ENCODE results near the gene ZNF789. TPM values are rescaled to one million over a fixed set of nuclear protein-coding genes. Genes with fewer than 3 reads are reported as not detected.

The ZNF789 gene
- polyA plus RNA-seq, 1 donor from 2014 or later, result 4.4 TPM

- Mint-ChIP-seq H3K27me3 (peaks cover 2% of the 10 kb centered on the region), H3K27ac (peak overlapping the region; percentile 93 to 100 (median 98)), H3K4me1 (peaks cover 18 to 24% (median 23%) of the 10 kb centered on the region in 3 donors), H3K9me3 (no peaks in the 10 kb centered on the region), H3K36me3 (peaks cover 4% of the 10 kb centered on the region), H3K4me3 (peak overlapping the region; percentile 95 to 100 (median 100))
Measured at GRCh38 chr7:99505324-99505662, 32.6 kb downstream of the ZNF789 start.

- H3K36me3 Mint-ChIP-seq, result peaks cover 13% of the 10 kb centered on the region
- H3K27me3 Mint-ChIP-seq, result no peaks in the 10 kb centered on the region
- peak overlapping the region in 1 of 4 donors; percentile 41 for H3K4me3 Mint-ChIP-seq
- H3K4me1 Mint-ChIP-seq, result peaks cover 5 to 11% (median 7%) of the 10 kb centered on the region in 3 donors
- no peaks in the 10 kb centered on the region for H3K9me3 Mint-ChIP-seq
- no peak overlapping the region for H3K27ac Mint-ChIP-seq
Measured at GRCh38 chr7:99514050-99514449, 41.4 kb downstream of the ZNF789 start.

- peaks cover 0 to 9% (median 2%) of the 10 kb centered on the region in 3 donors for H3K4me1 Mint-ChIP-seq
- no peak overlapping the region for H3K27ac Mint-ChIP-seq
- H3K9me3 Mint-ChIP-seq, result no peaks in the 10 kb centered on the region
- no peaks in the 10 kb centered on the region for H3K27me3 Mint-ChIP-seq
- H3K4me3 Mint-ChIP-seq, result no peak overlapping the region
- H3K36me3 Mint-ChIP-seq, result peaks cover 11% of the 10 kb centered on the region
Measured at GRCh38 chr7:99521399-99521798, 48.7 kb downstream of the ZNF789 start.

GRCh38 chr7:99525713-99526440 lies 53.2 kb downstream of the ZNF789 start:
- Mint-ChIP-seq H3K36me3 (peaks cover 14% of the 10 kb centered on the region), H3K27ac (no peak overlapping the region)

GRCh38 chr7:99531354-99531765 lies 58.7 kb downstream of the ZNF789 start:
- Mint-ChIP-seq H3K27ac (no peak overlapping the region), H3K27me3 (no peaks in the 10 kb centered on the region), H3K4me3 (peak overlapping the region in 2 of 4 donors; percentile 12 to 70), H3K4me1 (peaks cover 0 to 3% (median 0%) of the 10 kb centered on the region in 3 donors), H3K36me3 (peaks cover 30% of the 10 kb centered on the region), H3K9me3 (peaks cover 14 to 24% (median 23%) of the 10 kb centered on the region in 3 donors)

More at GRCh38 chr7:99525713-99526440, 53.2 kb downstream of the ZNF789 start:
- Mint-ChIP-seq H3K27me3 (no peaks in the 10 kb centered on the region), H3K4me1 (peaks cover 0 to 9% (median 1%) of the 10 kb centered on the region in 3 donors), H3K9me3 (peaks cover 2 to 11% (median 9%) of the 10 kb centered on the region in 3 donors), H3K4me3 (no peak overlapping the region)

- Mint-ChIP-seq H3K27me3 (no peaks in the 10 kb centered on the region), H3K9me3 (peaks cover 18 to 34% (median 20%) of the 10 kb centered on the region in 3 donors), H3K4me3 (no peak overlapping the region), H3K36me3 (peaks cover 19% of the 10 kb centered on the region), H3K4me1 (peaks cover 0 to 1% (median 0%) of the 10 kb centered on the region in 3 donors), H3K27ac (no peak overlapping the region)
Measured at GRCh38 chr7:99535667-99536066, 63.0 kb downstream of the ZNF789 start.

Other genes starting within 250 kb of the ZNF789 start
- not detected for gene MYH16, start 200.1 kb upstream of the ZNF789 start, polyA plus RNA-seq
- gene ARPC1A, start 147.0 kb upstream of the ZNF789 start, polyA plus RNA-seq, result 81.5 TPM
- gene ARPC1B, start 98.2 kb upstream of the ZNF789 start, polyA plus RNA-seq, result 728 TPM
- 33.8 TPM for gene PDAP1, start 64.3 kb upstream of the ZNF789 start, polyA plus RNA-seq
- gene BUD31, start 63.9 kb upstream of the ZNF789 start, polyA plus RNA-seq, result 162 TPM
- gene PTCD1, start 34.1 kb upstream of the ZNF789 start, polyA plus RNA-seq, result 5.5 TPM
- 28.7 TPM for gene CPSF4, start 33.9 kb upstream of the ZNF789 start, polyA plus RNA-seq
- 453 TPM for gene ATP5MF, start 6.7 kb upstream of the ZNF789 start, polyA plus RNA-seq
- gene ZNF394, start 27.4 kb downstream of the ZNF789 start, polyA plus RNA-seq, result 53.3 TPM
- 5.4 TPM for gene ZKSCAN5, start 31.8 kb downstream of the ZNF789 start, polyA plus RNA-seq
- 4.5 TPM for gene FAM200A, start 79.2 kb downstream of the ZNF789 start, polyA plus RNA-seq
- gene ZNF655, start 85.8 kb downstream of the ZNF789 start, polyA plus RNA-seq, result 66.9 TPM
- gene TMEM225B, start 125.4 kb downstream of the ZNF789 start, polyA plus RNA-seq, result 1.6 TPM
- gene ZSCAN25, start 144.1 kb downstream of the ZNF789 start, polyA plus RNA-seq, result 11.8 TPM
- gene CYP3A5, start 207.1 kb downstream of the ZNF789 start, polyA plus RNA-seq, result 0.16 TPM